Prostate gland (tissue), 2 donors: ENCODE data around the gene CACNA1A.

ENCODE experiments used
- POLR2A ChIP-seq: fragments of 450-650 bp; IDR thresholded peaks from one replicate; pipeline ENCODE4 v1.6.1; 2016; ENCODE audit warnings: antibody characterized with exemption, mild to moderate bottlenecking
- POLR2AphosphoS5 ChIP-seq: sonication (generic); formaldehyde crosslinking; IDR thresholded peaks from one replicate; pipeline ENCODE4 v1.6.1; 2017; ENCODE audit warnings: antibody characterized with exemption
- TF ChIP-seq, protein P1 (sequence below), 4 experiments: fragments of 200-600 bp in 2 of 4; fragments of 450-650 bp in 2 of 4; sonication (generic) in 2 of 4; IDR thresholded peaks; 1 replicate in 3 of 4; 2 replicates in 1 of 4; pipeline ENCODE4 v1.5.1; 2016 to 2019; ENCODE audit warnings: antibody characterized with exemption in 4 of 4, mild to moderate bottlenecking in 2 of 4, moderate library complexity in 2 of 4

DNA sequence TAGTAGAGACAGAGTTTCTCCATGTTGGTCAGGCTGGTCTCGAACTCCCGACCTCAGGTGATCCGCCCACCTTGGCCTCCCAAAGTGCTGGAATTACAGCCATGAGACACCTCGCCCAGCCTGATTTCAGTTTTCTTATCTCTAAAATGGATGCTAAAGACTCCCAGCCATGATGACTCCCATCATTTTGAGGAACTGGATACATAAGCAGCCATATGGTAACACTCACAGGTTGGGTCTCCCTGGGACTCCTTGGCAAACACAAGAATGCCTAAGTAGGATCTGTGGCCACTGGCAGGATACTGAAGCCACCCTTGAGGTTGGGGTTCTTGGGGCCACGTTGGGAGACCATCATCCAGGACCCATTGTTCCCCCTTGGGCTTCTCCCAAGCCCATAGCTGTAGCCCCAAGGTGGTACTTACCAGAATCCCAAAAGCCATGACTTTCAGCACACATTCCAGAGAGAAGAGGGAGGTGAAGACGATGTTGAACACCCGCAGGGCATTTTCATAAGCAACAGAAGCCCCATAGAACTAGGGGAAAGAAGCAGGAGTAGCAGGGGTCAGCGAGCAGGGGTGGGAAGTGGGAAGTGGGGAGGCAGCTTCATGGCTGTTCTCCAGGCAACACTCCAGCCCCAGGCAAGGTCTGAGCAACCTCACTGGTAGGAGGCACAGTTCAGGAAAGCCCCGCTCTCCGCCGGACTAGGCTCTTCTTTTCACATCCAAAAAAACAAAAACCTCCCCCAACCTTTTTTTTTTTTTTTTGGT lies 253.5 kb downstream of the CACNA1A start:
- TF ChIP-seq, protein P1, sequence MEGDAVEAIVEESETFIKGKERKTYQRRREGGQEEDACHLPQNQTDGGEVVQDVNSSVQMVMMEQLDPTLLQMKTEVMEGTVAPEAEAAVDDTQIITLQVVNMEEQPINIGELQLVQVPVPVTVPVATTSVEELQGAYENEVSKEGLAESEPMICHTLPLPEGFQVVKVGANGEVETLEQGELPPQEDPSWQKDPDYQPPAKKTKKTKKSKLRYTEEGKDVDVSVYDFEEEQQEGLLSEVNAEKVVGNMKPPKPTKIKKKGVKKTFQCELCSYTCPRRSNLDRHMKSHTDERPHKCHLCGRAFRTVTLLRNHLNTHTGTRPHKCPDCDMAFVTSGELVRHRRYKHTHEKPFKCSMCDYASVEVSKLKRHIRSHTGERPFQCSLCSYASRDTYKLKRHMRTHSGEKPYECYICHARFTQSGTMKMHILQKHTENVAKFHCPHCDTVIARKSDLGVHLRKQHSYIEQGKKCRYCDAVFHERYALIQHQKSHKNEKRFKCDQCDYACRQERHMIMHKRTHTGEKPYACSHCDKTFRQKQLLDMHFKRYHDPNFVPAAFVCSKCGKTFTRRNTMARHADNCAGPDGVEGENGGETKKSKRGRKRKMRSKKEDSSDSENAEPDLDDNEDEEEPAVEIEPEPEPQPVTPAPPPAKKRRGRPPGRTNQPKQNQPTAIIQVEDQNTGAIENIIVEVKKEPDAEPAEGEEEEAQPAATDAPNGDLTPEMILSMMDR (IDR thresholded peaks at IDR 0.05) = no peak
- TF ChIP-seq POLR2A (no peak), POLR2AphosphoS5 (no peak)
